Cardiac muscle cell (in vitro differentiated cells and primary cell): ENCODE data around the gene MOB2. TPM values are rescaled to one million over a fixed set of nuclear protein-coding genes. Genes with fewer than 3 reads are reported as not detected.
"Not testable (repeated sequence)": the region's sequence is repeated elsewhere in the genome, so short reads cannot be mapped to it uniquely, and the experiment has no call there.

Experiments used
- DNase-seq, 2 donors: peaks; one replicate each; pipeline versions ENCODE4 v3.0.0 to v3.0.0-alpha.2; 2010 to 2017; ENCODE audit warnings: low read depth in 1 of 2, low spot score in 1 of 2
- H3K27ac ChIP-seq: fragments of 200-600 bp; sonication (generic); 2 replicates; pipeline ENCODE4 v1.5.1; 2016
- H3K27me3 ChIP-seq: fragments of 200-600 bp; sonication (generic); 2 replicates; pipeline ENCODE4 v1.6.0; 2016; ENCODE audit warnings: control low read depth
- H3K36me3 ChIP-seq: fragments of 200-600 bp; sonication (generic); 2 replicates; pipeline ENCODE4 v1.5.1; 2016; ENCODE audit warnings: control low read depth
- H3K4me1 ChIP-seq: fragments of 200-600 bp; sonication (generic); 2 replicates; pipeline ENCODE4 v1.8.1; 2017; ENCODE audit warnings: low read depth, mild to moderate bottlenecking, mixed run types
- H3K4me3 ChIP-seq: fragments of 200-600 bp; sonication (generic); 2 replicates; pipeline ENCODE4 v1.5.1; 2016; ENCODE audit warnings: mild to moderate bottlenecking
- H3K9me3 ChIP-seq: fragments of 200-600 bp; sonication (generic); 2 replicates; pipeline ENCODE4 v1.5.1; 2017; ENCODE audit warnings: low read depth, mild to moderate bottlenecking, control low read depth
- polyA plus RNA-seq: library from polyadenylated mRNA; unstranded; fragments of >200 nt; fragmentation: Nextera tagmentation; extraction: Ambion mirVana; gene quantifications from 2 replicates; pipeline ENCODE4 v1.2.1, GENCODE V29; 2016
- total RNA-seq: library from RNA; depleted of rRNA; stranded (reverse); fragments of >200 nt; gene quantifications from 2 replicates; pipeline ENCODE4 v1.2.3, GENCODE V29; 2016
- TF ChIP-seq, protein P1 (sequence below): IDR thresholded peaks from 2 replicates; pipeline ENCODE4 v1.5.1; 2012; ENCODE audit warnings: low read depth, mild to moderate bottlenecking, low read length

Gene MOB2
- total and polyA plus RNA-seq, 2 experiments from 2014 or later, result 31.1 to 52.0 TPM

DNA sequence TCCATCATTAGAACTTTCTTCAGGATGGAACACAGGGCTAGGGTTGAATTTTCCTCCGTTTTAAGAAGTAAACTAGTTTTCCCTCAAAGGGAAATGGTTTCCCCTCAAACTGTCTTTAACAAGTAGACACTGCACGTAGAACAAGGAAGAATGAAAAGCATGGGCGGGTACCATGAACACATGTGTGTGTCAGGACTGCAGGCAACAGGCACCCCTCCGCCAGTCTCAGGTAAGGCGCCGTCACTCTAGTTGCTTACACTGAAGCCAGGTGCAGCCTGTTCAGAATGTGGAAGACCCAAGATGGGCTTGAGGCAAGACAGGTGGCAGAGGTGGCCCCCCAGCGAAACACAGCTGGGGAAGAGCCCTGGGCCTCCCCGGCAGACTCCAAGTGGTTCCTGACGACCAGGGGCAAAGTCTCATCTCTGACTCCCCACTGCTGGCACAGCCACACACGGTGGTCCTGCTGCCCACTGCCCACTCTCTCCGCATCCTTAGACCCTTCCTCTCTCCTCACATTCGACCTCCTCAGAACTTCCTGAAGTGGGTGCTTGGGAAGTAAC, 25.4 kb upstream of the MOB2 start:
- Histone ChIP-seq H3K27ac (no peak overlapping the region), H3K4me1 (peaks cover 14% of the 10 kb centered on the region), H3K27me3 (no peaks in the 10 kb centered on the region), H3K4me3 (no peak overlapping the region), H3K9me3 (no peaks in the 10 kb centered on the region), H3K36me3 (no peaks in the 10 kb centered on the region)
- DNase-seq, result no peak
- TF ChIP-seq, protein P1, sequence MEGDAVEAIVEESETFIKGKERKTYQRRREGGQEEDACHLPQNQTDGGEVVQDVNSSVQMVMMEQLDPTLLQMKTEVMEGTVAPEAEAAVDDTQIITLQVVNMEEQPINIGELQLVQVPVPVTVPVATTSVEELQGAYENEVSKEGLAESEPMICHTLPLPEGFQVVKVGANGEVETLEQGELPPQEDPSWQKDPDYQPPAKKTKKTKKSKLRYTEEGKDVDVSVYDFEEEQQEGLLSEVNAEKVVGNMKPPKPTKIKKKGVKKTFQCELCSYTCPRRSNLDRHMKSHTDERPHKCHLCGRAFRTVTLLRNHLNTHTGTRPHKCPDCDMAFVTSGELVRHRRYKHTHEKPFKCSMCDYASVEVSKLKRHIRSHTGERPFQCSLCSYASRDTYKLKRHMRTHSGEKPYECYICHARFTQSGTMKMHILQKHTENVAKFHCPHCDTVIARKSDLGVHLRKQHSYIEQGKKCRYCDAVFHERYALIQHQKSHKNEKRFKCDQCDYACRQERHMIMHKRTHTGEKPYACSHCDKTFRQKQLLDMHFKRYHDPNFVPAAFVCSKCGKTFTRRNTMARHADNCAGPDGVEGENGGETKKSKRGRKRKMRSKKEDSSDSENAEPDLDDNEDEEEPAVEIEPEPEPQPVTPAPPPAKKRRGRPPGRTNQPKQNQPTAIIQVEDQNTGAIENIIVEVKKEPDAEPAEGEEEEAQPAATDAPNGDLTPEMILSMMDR, result no peak

DNA sequence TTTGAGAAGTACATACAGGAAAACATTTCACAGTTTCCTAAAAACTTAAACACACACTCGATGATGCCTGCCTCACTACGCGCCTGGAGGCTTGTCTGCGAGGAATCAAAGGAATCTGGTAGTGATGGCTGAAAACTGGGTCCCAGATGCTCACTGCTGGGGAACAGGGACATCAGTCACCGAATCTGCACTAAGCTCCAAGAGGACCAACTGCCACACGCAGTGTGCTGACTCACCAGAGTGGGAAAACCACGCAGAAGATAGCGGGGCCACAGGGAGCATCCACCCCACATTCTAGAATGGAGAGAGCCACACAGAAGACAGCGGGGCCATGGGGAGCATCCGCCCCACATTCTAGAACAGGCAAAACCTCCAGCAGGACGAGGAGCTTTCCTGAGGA, 24.3 kb upstream of the MOB2 start:
- H3K27ac ChIP-seq, result no peak overlapping the region

DNA sequence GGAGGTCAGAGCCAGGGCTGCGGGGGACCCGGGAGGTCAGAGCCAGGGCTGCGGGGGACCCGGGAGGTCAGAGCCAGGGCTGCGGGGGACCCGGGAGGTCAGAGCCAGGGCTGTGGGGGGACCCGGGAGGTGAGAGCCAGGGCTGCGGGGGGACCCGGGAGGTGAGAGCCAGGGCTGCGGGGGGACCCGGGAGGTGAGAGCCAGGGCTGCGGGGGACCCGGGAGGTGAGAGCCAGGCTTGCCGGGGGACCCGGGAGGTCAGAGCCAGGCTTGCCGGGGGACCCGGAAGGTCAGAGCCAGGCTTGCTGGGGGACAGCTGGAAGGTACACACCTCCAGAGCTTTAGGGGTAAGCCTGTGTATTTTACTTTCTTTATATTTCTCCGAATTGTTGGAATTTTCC, 23.8 kb upstream of the MOB2 start:
- not testable (repeated sequence) for H3K4me3 ChIP-seq, H3K36me3 ChIP-seq, H3K9me3 ChIP-seq, H3K27ac ChIP-seq, DNase-seq, H3K27me3 ChIP-seq
- H3K4me1 ChIP-seq, result peaks cover 14% of the 10 kb centered on the region

More for the DNA sequence above, 24.3 kb upstream of the MOB2 start:
- no peak overlapping the region for H3K4me3 ChIP-seq
- no peak for DNase-seq
- TF ChIP-seq, protein P1, result no peak
- H3K27me3 ChIP-seq, result no peaks in the 10 kb centered on the region
- no peaks in the 10 kb centered on the region for H3K9me3 ChIP-seq
- peaks cover 14% of the 10 kb centered on the region for H3K4me1 ChIP-seq
- no peaks in the 10 kb centered on the region for H3K36me3 ChIP-seq

DNA sequence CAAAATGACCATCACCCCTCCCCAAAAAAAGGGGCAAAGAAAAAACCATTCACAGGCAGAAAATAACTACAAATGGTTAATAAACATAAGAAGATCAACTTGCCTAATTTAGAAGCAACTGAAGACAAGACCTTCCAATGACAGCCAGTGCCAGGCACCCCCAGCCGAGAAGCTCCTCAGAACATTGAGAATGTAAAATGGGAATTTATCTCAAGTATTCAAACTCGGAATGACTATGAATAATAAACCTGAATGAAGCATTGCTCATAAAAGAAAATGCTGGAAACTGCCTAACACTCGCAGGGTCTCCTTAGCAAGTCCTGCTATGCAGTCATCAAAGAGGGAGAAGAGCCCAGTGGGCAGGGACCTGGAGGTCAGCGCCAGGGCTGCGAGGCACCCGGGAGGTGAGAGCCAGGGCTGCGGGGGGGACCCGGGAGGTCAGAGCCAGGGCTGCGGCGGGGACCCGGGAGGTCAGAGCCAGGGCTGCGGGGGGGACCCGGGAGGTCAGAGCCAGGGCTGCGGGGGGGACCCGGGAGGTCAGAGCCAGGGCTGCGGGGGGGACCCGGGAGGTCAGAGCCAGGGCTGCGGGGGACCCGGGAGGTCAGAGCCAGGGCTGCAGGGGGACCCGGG, 23.2 kb upstream of the MOB2 start:
- Histone ChIP-seq H3K27ac (no peak overlapping the region), H3K27me3 (no peaks in the 10 kb centered on the region), H3K4me1 (peaks cover 14% of the 10 kb centered on the region), H3K4me3 (no peak overlapping the region), H3K9me3 (no peaks in the 10 kb centered on the region), H3K36me3 (no peaks in the 10 kb centered on the region)
- no peak for DNase-seq
- TF ChIP-seq, protein P1, result no peak

DNA sequence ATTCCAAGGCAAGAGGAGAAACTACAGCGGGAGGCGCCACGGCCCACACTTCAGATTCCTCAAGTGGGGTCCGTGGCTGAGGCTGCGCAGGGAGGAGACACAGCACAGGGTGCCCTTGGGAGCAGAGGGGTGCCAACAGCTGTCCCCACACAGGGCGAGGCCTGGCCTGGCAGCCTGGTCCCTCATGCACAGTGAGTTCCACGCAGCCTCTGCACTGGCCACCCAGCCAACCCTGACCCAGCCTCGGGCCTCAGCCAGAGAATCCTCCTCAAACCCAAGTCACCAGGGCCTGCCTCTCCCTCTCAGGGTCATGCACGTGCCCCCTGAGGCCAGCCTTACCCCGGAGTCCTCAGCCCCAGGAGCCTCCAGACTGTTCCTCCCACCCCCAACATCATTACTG, 22.4 kb upstream of the MOB2 start:
- TF ChIP-seq, protein P1, result no peak
- H3K9me3 ChIP-seq, result no peaks in the 10 kb centered on the region

DNA sequence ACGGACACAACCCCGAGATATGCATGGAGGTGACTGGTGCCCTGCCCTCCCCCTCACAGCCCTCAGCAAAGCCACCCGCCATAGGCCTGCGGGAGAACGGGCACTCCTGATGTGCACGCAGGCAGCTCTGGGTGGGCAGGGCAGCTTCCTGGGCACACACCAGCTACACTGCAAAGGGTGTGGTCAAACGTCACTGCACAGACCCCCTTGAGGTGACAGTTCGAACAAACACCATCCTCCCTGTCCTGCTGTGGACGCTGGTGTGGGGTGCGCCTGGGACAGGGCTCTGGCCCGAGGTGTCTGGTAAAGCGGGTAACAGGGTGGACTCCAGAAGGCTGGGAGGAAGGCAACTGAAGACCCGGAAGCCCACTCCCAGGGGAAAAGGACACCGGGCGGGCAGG, 21.9 kb upstream of the MOB2 start:
- Histone ChIP-seq H3K9me3 (no peaks in the 10 kb centered on the region), H3K36me3 (no peaks in the 10 kb centered on the region), H3K4me1 (peaks cover 14% of the 10 kb centered on the region), H3K27ac (no peak overlapping the region), H3K4me3 (no peak overlapping the region), H3K27me3 (no peaks in the 10 kb centered on the region)
- TF ChIP-seq, protein P1, result no peak
- no peak for DNase-seq

More for the DNA sequence above, 22.4 kb upstream of the MOB2 start:
- no peak overlapping the region for H3K27ac ChIP-seq
- no peaks in the 10 kb centered on the region for H3K36me3 ChIP-seq
- no peaks in the 10 kb centered on the region for H3K27me3 ChIP-seq
- H3K4me3 ChIP-seq, result no peak overlapping the region
- DNase-seq, result no peak
- peaks cover 14% of the 10 kb centered on the region for H3K4me1 ChIP-seq
